Measurements from ENCODE around the gene RPL28. TPM values are rescaled to one million over a fixed set of nuclear protein-coding genes. Genes with fewer than 3 reads are reported as not detected.

Gene RPL28
- total and polyA plus RNA-seq, 2 of the 4 experiments (the other 2 are of a cell fraction): 386 to 1,693 TPM

DNA sequence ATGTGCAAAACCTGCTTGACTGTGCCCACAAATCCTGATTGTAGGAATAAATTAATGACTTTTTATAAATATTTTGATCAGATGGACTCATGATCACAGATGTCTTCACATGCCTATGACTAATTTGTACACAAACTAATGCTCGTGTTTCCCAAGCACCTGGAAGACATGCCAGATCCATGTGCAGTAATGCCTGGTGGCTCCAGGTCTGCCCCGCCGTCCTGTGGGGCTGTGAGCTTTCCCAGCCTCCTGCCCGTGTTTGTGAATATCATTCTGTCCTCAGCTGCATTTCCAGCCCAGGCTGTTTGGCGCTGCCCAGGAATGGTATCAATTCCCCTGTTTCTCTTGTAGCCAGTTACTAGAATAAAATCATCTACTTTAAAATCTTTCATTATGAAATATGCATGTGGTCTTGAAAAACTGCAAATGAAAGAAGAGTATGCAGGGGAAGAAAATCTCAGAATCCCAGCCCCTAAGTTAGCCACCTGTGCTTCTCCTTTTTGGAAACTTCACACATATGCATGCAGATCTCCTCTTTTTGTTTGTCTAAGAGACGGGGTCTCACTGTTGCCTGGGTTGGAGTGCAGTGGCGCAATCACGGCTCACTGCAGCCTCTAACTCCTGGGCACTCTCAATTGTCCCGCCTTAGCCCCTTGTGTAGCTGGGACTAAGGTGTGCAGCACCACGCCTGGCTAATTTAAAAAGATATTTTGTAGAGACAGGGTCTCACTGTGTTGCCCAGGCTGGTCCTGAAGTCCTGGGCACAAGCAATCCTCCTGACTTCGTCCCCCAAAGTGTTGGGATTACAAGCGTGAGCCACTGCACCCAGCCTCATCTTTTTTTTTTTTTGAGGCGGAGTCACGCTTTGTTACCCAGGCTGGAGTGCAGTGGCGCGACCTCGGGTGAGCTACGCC lies 6.2 kb downstream of the RPL28 start:
- H3K56ac ChIP-seq (ENCODE audit: extremely low read depth, insufficient read depth, low read length): no peak overlapping the region
- H3K18ac ChIP-seq (ENCODE audit: low read depth, low read length): no peak overlapping the region
- no peak overlapping the region for H4K5ac ChIP-seq (ENCODE audit: low read depth, low read length)
- H3K9ac ChIP-seq (ENCODE audit: low read depth, low read length): no peak overlapping the region
- no peak overlapping the region for H3K4me2 ChIP-seq (ENCODE audit: low read depth, low read length)
- intact Hi-C loops (cut with micrococcal nuclease): no loop called here
- H3K27me3 ChIP-seq (ENCODE audit: control insufficient read depth, insufficient read depth, low read length): no peaks in the 10 kb centered on the region
- H3K4me1 ChIP-seq (ENCODE audit: control insufficient read depth, insufficient read depth, low read length): peaks cover 36% of the 10 kb centered on the region
- 49% methylated on average over 4 of the region's 18 CpGs; no CpG with 5 or more reads in 1 of the 2 experiments for WGBS, 2 experiments (ENCODE audit: extremely low coverage in 2 of 2, insufficient read length in 1 of 2)
- in situ Hi-C loops (cut with MboI; ENCODE audit: low sequenced_read_pairs): no loop called here
- no peak overlapping the region for H3K4ac ChIP-seq (ENCODE audit: low read depth, low read length)
- H3K23ac ChIP-seq (ENCODE audit: low read depth, low read length): peak overlapping the region; percentile 73; the same call in 1 of the 2 replicates
- no peak overlapping the region for H2BK15ac ChIP-seq (ENCODE audit: low read depth, low read length)
- H4K20me1 ChIP-seq (ENCODE audit: insufficient read depth, low read length): peaks cover 62% of the 10 kb centered on the region
- peak overlapping the region in 1 of 2 experiments; percentile 21; a peak in 1 of 4 replicates for H4K8ac ChIP-seq (ENCODE audit: low read depth in 2 of 2, low read length in 2 of 2)
- POLR2A ChIA-PET (ENCODE audit: unreplicated experiment): interaction anchor here (0.7 kb wide), 1 partner anchor 25 kb away, joined by 3 read pairs; no protein-coding TSS in a partner anchor
- H2BK120ac ChIP-seq (ENCODE audit: low read depth, low read length): no peak overlapping the region
- peaks cover 42% of the 10 kb centered on the region for H3K36me3 ChIP-seq (ENCODE audit: control insufficient read depth, insufficient read depth, low read length)
- H3K9me1 ChIP-seq (ENCODE audit: insufficient read depth, low read length): peaks cover 31% of the 10 kb centered on the region
- peak overlapping the region; percentile 57 for H2AK9ac ChIP-seq (replicated peaks; ENCODE audit: low read depth, low read length, poor library complexity)
- no peak overlapping the region for H2AFZ ChIP-seq (replicated peaks; ENCODE audit: low read length, poor library complexity)
- no peaks in the 10 kb centered on the region for H3K9me3 ChIP-seq (ENCODE audit: control insufficient read depth, insufficient read depth, low read length)
- H3K27ac ChIP-seq (ENCODE audit: insufficient read depth, low read length): no peak overlapping the region
- dilution Hi-C loops (cut with HindIII; ENCODE audit: low sequenced_read_pairs, unreplicated experiment): no loop called here
- peaks cover 19 to 60% of the 10 kb centered on the region in 2 experiments for H3K79me1 ChIP-seq (ENCODE audit: low read depth in 1 of 2, low read length in 2 of 2)
- no peak overlapping the region for H3K14ac ChIP-seq (replicated peaks; ENCODE audit: low read depth, low read length)
- H2AK5ac ChIP-seq (ENCODE audit: low read depth, low read length): 0 out of 2 replicates have a peak overlapping the region, but pooled peaks have one; percentile 18
- H3K4me3 ChIP-seq (ENCODE audit: insufficient read depth, low read depth, low read length): no peak overlapping the region
- no peak overlapping the region for H4K91ac ChIP-seq (ENCODE audit: insufficient read depth, low read depth, low read length)
- H2BK5ac ChIP-seq (ENCODE audit: low read depth, low read length, poor library complexity, severe bottlenecking): peak overlapping the region; percentile 52
- H2BK20ac ChIP-seq (ENCODE audit: low read depth, low read length): no peak overlapping the region
- CTCF ChIA-PET: interaction anchor here (0.6 kb wide), 1 partner anchor 32 kb away, joined by 3 read pairs; no protein-coding TSS in a partner anchor
- peak; percentile 77 for DNase-seq
- no TSS peak for BruUV-seq (replicated peaks)
- peak; percentile 7; the same call in 1 of the 2 replicates for ATAC-seq (ENCODE audit: low read depth)
- TF ChIP-seq RFX5 (IDR thresholded peaks at IDR 0.05; ENCODE audit: low read depth, low read length): no peak
- TF ChIP-seq, protein P1, sequence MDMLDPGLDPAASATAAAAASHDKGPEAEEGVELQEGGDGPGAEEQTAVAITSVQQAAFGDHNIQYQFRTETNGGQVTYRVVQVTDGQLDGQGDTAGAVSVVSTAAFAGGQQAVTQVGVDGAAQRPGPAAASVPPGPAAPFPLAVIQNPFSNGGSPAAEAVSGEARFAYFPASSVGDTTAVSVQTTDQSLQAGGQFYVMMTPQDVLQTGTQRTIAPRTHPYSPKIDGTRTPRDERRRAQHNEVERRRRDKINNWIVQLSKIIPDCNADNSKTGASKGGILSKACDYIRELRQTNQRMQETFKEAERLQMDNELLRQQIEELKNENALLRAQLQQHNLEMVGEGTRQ (IDR thresholded peaks at IDR 0.05; ENCODE audit: low read depth, low read length): no peak
- TF ChIP-seq SMC3 (IDR thresholded peaks at IDR 0.05; ENCODE audit: low read depth, low read length): no peak
- no peak for TF ChIP-seq NFE2L2 (IDR thresholded peaks at IDR 0.05; ENCODE audit: low read depth, low read length)
- peak; percentile 59; the same call in 1 of the 2 replicates for TF ChIP-seq CEBPB (IDR thresholded peaks at IDR 0.05; ENCODE audit: low read depth, low read length)
- TF ChIP-seq MAFK (IDR thresholded peaks at IDR 0.05; ENCODE audit: low read depth, low read length): no peak
- TF ChIP-seq POLR2A (IDR thresholded peaks at IDR 0.05; ENCODE audit: low read depth, low read length): peak; percentile 10; the same call in 1 of the 2 replicates
- no peak for TF ChIP-seq RCOR1 (IDR thresholded peaks at IDR 0.05; ENCODE audit: insufficient replicate concordance, low read length)
- peak; percentile 52; the same call in 1 of the 2 replicates for TF ChIP-seq MXI1 (IDR thresholded peaks at IDR 0.05; ENCODE audit: borderline replicate concordance, low read depth, low read length)
- TF ChIP-seq FOS (IDR thresholded peaks at IDR 0.05; ENCODE audit: low read depth, low read length): no peak; the same call in 1 of the 2 replicates
- TF ChIP-seq, protein P2, sequence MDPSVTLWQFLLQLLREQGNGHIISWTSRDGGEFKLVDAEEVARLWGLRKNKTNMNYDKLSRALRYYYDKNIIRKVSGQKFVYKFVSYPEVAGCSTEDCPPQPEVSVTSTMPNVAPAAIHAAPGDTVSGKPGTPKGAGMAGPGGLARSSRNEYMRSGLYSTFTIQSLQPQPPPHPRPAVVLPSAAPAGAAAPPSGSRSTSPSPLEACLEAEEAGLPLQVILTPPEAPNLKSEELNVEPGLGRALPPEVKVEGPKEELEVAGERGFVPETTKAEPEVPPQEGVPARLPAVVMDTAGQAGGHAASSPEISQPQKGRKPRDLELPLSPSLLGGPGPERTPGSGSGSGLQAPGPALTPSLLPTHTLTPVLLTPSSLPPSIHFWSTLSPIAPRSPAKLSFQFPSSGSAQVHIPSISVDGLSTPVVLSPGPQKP (IDR thresholded peaks at IDR 0.05; ENCODE audit: borderline replicate concordance, low read depth, low read length): no peak
- TF ChIP-seq CHD1 (IDR thresholded peaks at IDR 0.05; ENCODE audit: low read depth, low read length): no peak
- no peak for TF ChIP-seq BHLHE40 (IDR thresholded peaks at IDR 0.05; ENCODE audit: low read depth, low read length)
- no peak for TF ChIP-seq RAD21 (IDR thresholded peaks at IDR 0.05; ENCODE audit: low read length)

Data from IMR-90 (cell line).